COR-L47 (cell line): ENCODE data around the gene SLC25A6.
"Not testable (repeated sequence)": the region's sequence is repeated elsewhere in the genome, so short reads cannot be mapped to it uniquely, and the experiment has no call there.

Experiments
- DNase-seq: peaks from one replicate; lab custom pipeline; 2025; lab: John Stamatoyannopoulos, UW

The SLC25A6 gene

DNA sequence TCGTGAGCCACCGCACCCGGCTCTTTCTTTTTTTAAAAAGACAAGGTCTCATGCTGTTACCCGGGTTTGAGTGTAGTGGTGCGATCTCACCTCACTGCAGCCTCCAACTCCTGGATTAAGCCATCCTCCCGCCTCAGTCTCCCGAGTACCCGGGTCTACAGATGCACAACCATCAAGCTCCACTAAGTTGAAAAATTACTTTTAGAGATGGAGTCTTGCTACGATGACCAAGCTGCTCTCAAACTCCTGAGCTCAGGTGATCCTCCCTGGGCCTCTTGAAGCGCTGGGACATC lies 2.0 kb downstream of the SLC25A6 start:
- no peak for DNase-seq

DNA sequence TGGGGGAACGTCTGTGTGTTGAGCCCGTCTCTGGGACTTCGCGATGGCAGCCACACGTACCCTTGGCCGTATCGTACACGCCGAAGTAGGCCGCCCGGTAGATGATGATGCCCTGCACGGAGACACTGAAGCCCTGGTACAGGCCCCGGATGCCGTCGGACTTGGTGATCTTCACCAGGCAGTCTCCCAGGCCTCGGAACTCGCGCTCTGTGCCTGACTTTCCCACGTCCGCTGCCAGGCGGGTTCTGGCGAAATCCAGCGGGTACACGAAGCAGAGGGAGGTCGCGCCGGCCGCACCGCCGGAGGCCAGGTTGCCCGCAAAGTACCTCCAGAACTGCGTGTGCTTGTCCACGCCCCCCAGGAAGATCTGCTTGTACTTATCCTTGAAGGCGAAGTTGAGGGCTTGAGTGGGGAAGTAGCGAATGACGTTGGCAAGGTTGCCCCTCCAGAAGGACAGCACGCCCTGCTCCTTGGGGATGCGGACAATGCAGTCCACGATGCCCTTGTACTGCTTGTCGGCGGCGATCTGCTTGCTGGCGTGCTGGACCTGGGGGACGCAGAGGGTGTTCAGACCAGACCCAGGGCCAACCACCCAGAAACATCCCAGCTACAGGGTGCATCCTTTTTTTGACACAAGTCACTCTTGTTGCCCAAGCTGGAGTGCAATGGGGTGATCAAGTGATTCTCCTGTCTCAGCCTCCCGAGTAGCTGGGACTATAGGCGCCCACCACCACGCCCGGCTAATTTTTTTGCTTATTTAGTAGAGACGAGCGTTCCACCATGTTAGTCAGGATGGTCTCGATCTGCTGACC lies 2.5 kb downstream of the SLC25A6 start:
- DNase-seq, result no peak

DNA sequence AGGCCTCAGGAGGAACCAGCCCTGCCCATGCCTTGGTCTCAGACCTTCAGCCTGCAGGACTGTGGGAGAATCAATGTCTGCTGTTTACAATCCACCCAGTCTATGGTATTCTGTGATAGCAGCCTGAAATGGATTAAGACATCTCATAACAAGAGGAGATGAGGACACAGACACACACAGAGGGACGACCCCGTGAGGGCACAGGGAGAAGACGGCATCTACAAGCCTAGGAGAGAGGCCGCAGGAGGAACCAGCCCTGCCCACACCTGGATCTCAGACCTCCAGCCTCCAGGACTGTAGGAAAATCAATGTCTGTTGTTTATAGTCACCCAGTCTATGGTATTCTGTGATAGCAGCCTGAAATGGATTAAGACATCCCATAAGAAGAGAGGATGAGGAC lies 3.3 kb downstream of the SLC25A6 start:
- no peak for DNase-seq

DNA sequence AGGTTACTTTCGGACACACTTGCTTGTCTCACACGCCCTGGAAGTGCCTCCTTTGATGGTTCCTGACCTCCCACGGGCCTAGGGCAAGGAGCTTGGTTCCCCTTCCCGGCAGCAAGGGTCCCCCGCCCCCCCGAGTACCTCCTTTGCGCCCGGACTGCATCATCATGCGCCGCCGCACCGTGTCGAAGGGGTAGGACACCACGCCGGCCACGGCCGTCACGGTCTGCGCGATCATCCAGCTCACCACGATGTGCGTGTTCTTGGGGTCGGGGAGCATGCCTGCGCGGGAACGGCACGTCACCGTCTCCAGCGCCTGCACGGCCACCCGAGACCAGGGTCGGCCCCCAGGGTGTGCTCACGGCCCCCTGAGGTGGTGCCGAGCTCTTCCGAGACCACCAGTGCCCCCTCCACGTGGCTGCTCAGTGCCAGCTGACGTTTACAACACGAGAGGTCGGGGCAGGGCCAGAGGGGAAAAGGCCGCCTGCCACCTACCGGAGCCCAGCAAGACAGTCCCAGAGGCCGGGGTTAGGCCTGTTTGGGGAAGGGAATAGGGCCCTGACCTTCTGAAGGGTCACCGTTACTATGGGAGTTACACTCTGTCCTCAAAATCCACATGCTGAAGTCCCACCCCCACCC lies 4.7 kb downstream of the SLC25A6 start:
- no peak for DNase-seq

DNA sequence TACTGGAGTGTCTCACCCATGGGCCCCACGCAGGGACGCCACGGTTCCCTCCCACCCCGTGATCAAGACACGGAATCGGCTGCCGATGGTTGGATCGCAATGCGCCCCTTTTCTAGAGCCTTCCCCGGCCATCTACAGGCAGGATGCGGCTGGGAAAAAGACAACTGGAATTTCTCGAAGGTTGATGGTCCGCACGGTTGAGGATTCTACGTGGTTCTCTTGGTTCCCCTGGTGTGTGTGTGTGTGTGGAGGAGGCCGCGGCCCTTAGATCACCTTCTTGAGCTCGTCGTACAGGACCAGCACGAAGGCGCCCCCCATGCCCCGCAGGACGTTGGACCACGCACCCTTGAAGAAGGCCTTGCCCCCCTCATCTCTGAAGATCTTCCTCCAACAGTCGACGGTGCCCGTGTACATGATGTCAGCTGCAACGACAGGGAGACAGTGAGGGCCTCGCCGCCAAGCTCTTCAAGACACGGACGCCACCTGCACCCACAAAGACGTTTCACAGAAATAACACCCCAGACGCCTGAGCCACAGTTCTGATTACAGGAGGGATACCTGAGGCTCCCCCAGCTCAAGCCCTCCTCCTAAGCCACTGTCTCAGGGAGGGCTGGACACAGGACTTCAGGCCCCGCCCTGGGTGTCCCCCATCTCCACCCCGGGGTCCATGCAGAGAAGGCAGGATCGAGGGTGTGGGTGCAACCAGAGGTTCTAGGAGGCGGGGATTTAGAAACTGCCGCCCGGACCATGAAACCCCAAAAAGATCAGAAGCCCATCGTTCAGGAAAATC lies 5.4 kb downstream of the SLC25A6 start:
- no peak for DNase-seq

DNA sequence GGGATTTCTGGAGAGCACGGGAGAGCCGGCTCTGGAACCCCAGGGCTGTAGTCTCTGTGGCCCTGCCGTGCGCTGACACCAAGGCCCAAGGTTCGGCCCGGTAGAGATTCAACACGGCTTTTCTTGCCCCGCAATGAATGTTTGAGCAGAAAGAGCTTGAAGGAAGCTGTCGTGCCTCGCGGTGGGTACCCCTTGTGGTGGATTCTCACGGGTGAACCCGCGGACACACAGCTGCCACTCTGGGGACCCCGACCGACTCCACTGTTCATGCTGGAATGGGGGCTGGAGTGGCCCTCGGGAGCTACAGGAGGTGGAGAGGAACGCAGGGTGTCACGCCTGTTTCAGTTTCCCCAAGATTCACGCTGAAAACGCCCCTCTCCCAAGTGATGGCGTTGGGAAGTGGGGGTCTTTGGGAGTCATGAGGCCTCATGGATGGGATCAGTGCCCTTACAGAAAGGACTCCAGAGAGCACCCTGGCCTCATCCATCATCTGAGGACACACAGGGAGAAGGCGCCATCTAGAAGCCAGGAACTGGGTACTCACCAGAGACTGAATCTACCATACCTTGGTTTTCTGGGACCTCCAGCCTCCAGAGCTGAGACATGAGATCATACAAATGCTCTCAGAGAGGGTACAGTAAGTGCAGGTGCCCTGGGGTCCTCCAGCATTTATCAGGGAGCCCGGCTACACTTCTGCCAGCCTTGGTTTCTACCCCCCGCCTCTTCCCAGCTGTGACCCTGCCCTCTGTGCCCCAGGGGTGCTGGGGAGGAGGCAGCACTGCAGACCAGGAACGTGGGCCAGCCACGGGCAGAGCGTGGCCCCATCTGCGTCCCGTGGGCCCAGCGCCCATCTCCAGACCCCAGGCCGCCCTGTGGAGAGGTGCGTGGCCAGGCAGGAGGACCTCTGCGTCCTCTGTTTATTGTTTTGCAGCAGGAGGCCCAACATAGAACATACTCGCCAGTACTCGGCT lies 6.4 kb downstream of the SLC25A6 start:
- DNase-seq, result no peak

DNA sequence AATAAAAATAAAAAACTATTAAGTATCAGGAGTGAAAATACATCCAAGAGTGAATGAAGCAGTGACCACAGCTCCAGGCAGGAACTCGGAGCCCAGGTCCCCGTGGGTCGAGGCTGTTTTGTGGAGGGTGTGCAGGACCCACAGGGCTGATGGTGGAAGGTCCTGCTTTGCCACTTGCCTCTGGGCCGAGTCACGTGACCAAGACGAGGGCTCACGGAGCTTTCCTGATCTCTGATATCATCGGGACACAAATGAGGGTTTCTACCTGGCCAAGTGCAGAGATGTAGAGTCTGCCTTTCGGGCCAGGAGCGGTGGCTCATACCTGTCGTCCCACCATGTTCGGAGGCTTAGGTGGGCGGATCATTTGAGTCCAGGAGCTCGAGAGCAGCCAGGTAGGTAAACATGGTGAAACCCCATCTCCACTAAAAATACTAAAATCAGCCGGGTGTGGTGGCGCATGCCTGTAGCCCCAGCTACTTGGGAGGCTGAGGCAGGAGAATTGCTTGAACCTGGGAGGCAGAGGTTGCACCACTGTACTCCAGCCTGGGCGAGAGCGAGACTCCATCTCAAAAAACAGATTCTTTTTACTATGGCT lies 7.2 kb downstream of the SLC25A6 start:
- no peak for DNase-seq

DNA sequence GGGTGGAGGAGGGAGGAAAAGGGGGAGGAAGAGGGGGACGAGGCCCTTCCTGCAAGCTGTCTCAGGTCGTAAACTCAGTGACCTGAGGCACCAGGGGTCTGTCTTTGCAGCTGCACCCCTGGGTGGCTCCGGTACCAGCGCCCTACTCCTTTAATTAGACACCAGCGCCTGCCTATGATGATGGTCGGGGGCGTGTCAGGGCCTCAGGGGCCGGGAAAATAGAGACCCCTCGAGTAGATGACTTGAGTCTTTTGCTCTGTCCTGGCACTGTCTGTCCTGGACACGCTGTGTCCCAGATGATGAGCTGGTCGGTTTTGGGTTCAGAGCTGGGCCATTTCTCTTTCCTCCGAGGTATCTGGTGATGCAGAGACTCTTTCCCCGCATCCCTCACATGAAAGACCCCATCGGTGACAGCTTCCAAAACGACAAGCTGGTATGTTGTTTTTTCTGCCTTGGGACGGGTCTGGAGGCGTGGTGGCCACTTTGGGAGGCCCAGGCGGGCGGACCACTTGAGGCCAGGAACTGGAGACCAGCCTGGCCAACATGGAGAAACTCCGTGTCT lies 11.2 kb downstream of the SLC25A6 start:
- DNase-seq, result no peak

DNA sequence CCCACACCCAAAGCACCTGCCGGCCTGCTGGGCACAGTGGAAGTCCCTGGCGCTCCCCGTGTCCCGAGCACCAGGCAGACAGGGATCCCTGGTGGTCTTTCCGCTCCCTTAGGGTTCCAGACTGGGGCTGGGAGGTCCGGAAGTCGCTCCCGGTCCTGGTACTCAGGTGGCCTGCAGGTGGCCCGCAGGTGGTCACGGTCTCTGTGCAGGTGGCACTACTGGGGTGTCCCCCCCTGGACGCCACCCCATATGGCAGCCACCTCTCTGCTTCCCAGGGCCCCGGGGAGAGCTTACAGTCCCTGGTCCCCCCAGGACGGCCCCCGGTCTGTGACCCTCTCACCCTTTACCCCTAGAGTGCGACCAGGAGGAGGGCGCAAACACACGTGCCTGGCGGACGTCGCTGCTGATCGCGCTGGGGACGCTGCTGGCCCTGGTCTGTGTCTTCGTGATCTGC lies 13.6 kb downstream of the SLC25A6 start:
- DNase-seq, result no peak

DNA sequence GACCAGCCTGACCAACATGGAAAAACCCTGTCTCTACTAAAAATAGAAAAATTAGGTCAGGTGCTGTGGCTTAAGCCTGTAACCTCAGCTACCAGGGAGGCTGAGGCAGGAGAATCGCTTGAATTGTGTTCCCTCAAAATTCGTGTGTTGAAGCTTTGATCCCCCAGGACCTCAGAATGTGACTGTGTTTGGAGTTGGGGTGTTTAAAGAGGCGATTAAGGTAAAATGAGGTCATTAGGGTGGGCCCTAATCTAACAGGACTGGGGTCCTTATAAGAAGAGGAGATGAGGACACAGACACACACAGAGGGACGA lies 23.6 kb downstream of the SLC25A6 start:
- no peak for DNase-seq

DNA sequence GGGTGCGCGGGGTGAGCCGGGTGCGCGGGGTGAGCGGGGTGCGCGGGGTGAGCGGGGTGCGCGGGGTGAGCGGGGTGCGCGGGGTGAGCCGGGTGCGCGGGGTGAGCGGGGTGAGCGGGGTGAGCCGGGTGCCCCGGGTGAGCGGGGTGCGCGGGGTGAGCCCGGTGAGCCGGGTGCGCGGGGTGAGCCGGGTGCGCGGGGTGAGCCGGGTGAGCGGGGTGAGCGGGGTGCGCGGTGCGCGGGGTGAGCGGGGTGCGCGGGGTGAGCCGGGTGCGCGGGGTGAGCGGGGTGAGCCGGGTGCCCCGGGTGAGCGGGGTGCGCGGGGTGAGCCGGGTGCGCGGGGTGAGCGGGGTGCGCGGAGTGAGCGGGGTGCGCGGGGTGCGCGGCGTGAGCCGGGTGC lies 25.6 kb downstream of the SLC25A6 start:
- not testable (repeated sequence) for DNase-seq

DNA sequence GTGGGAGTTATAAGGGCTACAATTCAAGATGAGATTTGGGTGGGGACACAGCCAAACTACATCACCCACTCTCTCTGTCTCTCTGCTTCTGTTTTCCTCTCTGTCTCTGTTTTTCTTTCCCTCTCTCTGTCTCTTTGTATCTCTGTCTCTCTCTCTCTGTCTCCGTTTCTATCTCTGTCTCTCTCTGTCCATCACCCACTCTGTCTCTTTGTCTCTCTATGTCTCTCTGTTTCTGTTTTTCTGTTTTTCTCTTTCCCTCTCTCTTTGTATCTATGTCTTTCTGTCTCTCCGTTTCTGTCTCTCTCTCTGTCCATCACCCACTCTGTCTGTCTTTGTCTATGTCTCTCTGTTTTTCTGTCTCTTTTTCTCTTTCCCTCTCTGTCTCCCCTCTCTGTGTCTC lies 30.0 kb downstream of the SLC25A6 start:
- DNase-seq, result no peak

DNA sequence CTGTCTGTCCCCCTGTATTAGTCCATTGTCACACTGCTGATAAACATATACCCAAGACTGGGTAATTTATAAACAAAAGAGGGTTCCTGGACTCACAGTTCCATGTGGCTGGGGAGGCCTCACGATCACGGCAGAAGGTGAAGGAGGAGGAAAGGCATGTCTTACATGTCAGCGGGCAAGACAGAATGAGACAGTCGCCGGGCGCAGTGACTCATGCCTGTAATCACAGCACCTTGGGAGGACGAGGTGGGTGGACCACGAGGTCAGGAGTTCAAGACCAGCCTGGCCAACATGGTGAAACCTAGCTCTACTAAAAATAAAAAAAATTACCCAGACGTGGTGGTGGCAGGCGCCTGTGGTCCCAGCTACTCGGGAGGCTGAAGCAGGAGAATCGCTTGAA lies 30.6 kb downstream of the SLC25A6 start:
- no peak for DNase-seq

DNA sequence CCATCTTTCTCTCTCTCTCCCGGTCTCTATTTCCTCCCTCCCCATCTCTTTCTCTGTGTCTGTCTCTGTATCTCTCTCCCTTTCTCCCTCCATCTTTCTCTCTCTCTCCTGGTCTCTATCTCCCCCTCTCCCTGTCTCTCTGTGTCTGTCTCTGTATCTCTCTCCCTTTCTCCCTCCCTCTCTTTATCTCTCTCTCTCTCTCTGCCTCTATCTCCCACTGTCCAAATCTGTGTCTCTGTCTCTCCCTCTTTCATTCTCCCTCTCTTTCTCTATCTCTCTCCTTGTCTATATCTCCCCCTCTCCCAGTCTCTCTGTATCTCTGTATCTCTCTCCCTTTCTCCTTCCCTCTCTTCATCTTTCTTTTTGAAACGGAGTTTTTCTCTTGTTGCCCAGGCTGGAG lies 31.7 kb downstream of the SLC25A6 start:
- DNase-seq, result no peak

DNA sequence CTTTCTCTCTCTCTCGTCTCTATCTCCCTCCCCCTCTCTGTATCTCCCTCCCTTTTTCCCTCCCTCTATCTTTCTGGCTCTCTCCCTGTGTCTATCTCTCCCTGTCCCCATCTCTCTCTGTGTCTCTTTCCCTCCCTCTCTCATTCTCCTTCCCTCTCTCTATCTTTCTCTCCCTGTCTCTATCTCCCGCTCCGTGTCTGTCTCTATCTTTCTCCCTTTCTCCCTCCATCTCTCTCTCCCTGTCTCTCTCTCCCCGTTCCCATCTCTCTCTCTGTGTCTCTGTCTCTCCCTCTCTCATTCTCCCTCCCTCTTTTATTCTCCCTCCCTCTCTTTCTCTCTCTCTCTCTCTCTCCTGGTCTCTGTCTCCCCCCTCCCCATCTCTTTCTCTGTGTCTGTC lies 32.4 kb downstream of the SLC25A6 start:
- no peak for DNase-seq

DNA sequence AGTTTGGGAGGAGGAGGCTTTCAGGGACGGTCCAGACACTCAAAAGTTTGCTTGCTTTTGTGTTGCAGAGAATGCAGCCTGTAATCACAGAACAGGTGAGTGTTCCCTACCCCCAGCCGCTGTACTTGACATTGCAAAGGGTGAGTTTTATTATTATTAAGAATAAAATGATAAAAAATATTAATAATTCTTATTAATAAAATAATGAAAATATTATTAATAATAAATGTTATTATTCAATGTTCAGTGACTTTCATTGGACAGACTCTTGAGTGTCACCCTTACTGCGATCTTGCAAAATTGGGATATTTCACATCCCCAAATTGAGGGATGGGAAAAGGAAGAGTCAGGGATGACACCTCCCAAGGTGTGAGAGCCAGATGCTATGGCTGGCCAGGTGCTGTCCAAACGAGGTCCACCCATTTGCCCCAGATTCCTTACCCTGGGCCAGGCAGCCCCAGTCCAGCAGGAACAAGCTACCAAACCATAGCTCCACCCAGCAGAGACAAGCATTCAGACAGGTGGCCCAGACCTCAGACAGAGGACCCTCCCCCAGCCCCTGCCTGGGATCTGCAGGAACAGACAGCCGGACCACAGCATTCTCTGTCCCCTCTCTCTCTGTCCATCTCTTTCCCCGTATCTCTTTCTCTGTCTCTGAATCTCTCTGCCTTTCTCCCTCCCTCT lies 33.0 kb downstream of the SLC25A6 start:
- DNase-seq, result no peak

DNA sequence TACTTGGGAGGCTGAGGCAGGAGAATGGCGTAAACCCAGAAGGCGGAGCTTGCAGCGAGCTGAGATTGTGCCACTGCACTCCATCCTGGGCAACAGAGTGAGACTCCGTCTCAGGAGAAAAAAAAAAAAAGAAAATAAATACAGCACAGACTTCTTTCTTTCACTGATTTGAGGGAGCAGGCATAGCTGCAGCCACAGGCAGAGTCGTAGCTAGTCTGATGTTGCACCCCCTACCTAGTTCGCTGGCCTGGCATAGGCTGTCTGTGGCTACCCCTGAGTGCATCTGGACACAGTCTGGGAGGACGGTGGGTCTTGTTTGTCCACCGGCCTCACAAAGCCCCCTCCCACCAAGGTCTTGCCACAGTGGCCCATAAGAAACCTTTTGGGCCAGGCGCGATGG lies 33.9 kb downstream of the SLC25A6 start:
- no peak for DNase-seq

DNA sequence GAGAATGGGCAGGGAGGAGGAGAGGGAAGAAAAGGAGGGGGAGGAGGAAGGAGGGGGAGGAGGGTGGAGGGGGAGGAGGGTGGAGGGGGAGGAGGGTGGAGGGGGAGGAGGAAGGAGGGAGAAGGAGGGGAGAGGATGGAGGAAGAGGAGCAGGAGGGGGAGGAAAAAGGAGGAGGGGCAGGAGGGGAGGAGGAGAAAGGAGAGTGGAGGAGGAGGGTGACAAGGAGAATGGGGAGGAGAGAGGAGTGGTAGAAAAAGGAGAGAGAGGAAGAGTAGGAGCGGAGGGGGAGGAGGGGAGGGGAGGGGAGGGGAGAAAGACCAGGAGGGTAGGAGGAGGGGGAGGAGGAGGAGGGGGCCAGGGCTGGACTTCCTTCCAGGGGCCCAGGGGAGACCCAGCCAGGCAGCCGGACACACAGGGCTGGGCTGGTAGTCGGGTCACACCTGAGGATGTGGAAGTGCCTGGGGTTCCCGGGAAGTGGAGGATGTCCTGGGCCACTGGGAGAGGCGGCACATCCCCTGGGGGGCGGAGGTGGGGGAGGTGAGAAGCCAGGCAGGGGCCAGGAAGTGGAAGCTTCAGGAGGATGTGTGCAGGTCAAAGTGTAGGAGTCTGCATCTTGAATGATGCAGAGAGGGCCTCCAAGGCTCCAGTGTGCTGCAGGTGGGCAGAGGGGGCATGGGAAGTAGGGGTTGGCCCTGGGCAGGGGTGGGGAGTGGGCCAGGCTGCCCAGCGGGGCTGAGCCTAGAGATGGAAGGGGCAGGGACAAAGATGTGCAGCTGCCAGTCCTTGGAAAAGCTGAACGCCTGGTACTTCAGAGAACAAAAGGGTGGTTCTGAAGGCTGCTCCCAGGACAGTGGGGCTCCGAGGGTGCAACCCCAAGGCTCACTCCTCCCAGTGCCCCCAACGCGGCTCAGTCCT lies 36.5 kb downstream of the SLC25A6 start:
- no peak for DNase-seq
